Hippocampal formation (tissue), 2 donors: ENCODE data around the gene RAB40C.

Experiments used
- DNase-seq, 2 donors: peaks; one replicate each; lab custom pipeline; 2025; lab: John Stamatoyannopoulos, UW

The RAB40C gene

DNA sequence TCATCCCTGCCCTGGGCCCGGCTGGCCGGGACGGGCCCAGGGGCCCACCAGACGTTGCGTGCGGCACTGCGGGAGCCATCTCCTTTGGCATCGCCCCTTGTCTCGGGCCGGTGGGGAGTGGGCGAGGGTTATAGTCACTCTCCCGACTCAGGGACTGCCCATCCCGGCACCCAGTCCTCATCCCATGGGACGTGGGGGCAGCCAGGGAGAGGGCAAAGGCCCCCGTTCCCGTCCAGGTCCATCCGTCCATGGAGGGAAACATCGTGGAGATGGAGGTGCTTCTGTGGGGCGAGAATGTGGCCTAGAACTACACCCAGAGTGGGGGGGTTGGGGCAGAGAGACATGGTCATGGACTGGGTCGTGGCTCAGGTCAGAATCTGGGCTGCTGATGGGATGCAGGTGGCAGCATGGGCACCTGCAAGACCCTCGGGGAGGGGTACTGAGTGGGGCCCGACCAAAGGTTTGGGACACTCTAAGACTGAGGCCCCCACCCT lies 56.9 kb downstream of the RAB40C start:
- DNase-seq, result no peak

DNA sequence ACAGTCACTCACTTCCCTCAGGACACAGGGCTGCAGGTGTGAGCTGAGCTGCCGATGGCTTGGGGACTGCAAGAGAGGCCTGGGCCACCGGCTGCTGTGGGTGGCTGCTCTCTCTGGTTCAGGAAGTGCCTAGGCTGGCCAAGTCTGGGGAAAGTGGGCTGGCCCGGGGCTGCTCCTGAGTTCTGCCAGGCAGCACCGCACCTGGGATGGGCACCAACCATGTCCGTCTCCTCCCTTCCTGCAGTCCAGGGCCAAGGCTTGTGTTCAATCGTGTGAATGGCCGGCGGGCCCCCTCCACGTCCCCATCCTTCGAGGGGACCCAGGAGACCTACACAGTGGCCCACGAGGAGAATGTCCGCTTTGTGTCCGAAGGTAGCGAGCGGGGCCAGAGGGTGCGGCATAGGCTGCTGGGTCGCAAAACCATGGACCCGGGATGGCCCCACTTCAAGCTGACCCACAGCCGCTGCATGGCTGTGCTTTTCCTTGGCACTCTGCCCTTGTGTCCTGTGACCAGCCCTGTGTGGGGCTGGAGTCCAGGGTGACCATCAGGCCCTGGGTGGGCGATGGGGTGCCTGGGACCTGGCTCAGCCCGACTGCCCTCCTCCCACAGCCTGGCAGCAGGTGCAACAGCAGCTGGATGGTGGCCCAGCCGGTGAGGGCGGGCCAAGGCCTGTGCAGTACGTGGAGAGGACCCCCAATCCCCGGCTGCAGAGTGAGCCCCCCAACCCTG lies 57.5 kb downstream of the RAB40C start:
- DNase-seq, result peak in 1 of 2 donors; percentile 14

DNA sequence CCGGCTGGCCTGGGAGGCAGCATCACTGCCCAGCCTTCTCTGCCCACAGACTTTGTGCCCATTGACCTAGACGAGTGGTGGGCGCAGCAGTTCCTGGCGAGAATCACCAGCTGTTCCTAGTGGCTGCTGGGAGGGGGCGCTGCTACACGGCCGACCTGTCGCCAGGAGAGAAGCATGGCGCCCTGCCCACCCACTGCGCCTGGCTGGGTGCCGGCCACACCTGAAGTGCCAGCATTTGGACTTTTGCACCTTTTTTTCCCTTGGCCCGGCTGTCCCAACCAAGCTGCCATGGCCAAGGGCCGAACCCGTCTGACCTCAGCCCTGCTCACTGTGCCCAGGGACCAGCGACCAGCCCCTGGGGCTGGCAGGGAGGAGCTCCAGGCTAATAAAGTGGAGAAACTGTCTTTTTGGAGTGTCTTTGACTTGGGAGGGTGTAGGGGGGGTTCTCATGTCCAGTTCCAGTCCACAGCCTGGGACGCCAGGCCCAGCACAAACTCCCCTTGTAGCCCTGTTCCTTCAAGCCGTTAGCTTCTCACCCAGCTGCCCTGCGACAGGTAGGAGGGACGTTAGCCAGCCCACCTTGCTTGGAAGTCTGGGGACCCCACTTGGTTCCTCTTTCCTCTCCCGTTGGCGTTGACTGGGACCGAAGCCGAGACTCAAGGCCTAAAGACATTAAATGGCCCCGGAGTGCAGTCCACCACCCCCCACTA lies 58.4 kb downstream of the RAB40C start:
- peak in 1 of 2 donors; percentile 12 for DNase-seq

DNA sequence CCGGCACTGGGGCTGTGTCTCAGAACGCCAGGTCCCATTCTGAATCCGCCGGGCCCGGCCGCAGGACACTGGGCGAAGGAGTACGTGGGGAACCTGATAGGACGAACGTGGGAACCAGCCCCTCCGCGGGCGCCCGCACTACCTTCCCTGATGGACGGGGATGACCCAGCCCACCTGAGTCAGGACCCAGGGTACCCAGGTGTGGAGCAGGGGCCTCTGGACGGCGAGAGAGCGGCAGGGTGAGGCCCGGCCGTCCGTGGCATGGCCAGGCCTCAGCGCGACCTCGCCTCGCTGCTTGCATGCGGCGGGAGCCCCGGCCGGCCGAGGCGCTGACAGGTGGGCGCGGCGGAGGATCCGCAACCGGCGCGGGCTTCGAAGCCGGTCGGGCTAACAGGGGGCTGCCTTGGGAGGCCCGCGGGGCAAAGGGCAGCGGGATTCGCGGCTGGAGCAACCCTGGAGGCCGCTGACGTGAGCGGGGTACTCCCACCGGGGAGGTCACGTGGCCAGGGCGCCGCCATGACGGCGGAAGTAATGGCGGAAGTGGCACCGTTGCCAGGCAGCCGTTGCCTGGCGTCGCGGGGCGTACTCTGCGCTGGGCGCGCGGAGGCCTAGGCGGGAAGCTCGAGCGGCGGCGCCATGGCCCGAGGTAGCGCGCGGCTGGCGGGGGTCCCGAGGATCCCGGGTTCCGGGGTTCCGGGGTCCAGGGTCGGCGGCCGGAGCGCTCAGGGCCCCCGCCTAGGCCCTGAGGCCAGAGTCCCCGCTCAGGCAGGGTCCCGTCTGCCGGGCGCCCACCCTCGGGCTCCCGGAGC lies 59.1 kb downstream of the RAB40C start, which contains the start of gene WDR90:
WDR90 (plus strand) TSS at position 585 of the 809 bp plus-strand sequence; CDS start at position 637, 52 bp downstream.
- DNase-seq, result peak; percentile 80 to 91

DNA sequence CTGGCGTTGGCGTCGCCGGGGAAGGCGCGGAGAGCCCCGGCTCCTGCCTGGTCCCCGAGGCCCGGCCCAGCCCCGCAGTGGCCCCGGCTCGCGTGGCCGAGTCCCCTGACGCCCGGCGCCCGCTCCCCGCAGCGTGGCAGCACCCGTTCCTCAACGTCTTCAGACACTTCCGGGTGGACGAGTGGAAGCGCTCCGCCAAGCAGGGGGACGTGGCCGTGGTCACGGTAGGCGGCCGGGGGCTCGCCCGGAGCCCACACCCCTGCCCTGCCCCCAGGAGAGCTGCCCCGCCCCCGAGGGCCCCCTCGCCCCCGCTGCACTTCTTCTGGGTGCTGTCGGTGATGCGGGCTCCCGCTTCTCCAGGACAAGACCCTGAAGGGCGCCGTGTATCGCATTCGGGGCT lies 59.8 kb downstream of the RAB40C start:
- DNase-seq, result no peak

DNA sequence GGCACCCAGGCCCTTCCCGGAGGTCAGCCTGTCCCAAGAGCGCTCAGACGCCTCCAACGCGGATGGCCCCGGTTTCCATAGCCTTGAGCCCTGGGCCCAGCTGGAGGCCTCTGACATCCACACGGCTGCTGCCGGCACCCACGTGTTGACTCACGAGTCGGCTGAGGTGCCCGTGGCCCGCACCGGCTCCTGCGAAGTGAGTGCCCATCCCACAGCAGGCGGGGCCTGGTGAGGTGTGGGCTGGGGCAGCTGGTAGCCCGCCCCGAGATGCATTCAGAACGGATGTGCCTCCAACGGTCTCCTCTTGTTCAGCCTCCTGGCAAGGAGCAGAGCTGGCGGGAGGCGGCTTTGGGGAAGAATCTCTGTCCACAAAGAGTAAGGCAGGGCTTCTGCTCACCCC lies 62.0 kb downstream of the RAB40C start:
- no peak for DNase-seq

DNA sequence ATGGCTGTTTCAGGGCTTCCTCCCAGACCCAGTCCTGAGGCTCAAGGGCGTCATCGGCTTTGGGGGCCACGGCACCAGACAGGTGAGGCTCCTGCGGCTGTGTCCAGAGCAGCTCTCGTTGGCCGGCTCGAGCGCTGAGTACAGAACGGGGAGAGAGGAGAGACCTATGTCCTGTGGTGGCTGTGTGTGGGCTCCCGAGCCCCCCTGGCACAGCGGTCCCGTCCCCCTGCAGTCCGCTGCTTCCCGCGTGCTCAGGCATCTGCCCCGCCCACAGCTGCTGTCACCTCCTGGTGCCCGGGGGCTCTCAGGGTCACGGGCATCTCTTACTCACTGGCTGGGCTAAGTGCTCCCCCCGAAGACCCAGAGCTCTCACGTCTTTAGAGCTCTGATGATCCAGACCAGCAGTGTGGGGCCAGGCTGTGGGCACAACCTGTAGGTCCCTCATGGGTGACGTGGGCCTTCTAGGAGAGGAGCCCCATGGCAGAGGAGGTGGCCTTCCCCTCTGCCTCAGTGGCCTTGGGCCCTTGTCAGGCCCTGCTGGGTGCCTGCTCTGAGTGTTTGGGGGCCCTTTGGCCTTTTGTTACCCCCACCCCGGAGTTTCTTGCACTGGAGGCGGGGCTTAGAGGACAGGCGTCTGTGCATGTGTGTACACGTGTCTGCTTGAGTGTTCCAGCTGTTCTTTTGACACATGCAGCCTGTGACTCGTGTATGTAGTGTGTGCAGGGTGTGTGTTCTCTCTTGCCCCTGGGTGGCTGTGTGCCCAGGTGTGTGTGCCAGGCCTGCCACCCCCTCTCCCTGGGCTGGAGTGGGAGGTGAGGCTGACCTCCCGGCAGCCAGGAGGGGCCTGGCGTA lies 62.8 kb downstream of the RAB40C start:
- no peak for DNase-seq

DNA sequence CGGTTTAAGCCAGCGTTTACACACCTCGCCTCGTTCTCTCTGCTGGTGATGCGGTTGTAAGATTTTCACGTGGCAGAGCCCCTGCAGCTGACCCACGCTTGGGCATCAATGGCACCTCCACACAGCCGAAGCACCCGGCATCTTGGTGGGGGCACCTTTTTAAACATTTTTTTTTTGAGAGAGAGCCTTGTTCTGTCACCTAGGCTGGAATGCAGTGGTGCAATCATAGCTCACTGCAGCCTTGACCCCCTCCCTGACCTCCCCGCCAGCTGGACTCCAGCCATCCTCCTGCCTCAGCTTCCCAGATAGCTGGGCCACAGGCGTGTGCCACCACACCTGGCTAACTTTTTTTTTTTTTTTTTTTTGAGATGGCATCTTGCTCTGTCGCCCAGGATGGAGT lies 64.2 kb downstream of the RAB40C start:
- DNase-seq, result no peak

DNA sequence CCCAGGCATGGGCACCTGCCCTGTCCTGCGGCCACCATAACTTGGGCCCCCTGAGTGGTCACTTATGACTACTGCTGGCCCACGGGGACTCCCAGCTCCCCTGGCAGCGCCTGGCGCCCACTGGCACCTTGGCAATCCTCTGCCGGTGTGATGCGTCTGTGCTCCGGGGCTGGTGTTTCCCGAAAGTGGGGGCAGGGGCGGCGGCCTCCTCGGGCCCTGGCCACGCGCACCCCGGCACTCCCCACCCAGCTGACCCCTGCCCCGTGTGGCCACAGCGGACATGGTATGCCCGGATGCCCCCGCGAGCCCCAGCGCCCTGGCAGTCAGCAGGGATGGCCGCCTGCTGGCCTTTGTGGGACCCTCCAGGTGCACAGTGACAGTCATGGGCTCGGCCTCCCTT lies 67.6 kb downstream of the RAB40C start:
- DNase-seq, result no peak

DNA sequence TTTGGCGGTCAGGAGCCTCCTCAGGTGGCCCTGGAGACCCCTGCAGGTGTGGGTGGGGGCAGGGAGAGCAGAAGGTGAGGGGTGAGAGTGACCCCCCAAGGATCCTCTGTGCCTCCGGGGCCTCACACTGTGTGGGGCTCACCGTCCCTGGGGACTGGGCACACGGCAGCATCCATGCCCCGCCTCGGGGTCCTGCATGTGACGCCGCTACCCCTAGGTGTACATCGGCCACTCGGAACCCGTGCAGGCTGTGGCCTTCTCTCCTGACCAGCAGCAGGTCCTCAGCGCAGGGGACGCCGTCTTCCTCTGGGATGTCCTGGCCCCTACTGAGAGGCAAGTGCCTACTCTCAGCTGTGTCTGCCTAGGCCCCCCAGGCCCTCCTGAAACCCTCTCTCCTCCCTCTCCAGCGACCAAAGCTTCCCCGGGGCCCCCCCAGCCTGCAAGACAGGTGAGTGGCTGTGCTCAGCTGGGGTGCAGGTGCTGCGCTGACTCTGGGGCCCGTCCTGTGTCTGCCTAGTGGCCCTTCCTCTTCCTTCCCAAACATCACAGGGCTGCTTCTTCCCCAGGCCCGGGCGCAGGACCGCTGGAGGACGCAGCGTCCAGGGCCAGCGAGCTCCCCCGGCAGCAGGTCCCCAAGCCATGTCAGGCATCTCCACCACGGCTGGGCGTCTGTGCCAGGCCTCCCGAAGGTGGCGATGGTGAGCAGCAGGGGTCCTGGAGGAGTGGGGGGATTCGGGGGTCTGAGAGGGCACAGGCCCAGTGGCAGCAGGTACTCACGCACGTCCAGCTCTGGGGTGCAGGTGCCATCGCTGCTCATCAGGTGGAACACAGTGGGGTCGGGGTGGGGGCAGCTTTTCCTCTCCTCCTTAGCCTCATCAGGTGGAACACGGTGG lies 69.1 kb downstream of the RAB40C start:
- DNase-seq, result no peak

DNA sequence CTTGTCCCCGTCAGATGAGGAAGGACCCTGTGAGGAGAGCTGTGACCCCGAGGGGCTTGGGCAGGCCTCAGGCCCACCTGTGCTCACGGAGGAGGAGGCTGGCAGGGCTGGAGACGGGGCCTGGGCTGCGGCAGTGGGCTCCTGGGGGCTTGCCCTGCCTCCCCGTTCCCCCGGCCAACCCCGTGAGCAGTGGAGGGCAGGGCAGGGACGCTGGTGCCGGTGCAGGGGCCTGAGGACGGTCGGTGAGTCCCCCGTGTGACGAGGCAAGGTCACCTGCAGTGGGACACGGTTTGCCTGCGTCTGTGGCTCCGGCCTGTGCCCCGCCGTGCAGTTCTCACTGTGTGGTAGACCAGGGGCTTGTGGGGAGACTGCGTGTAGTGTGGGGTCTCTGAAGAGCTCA lies 69.8 kb downstream of the RAB40C start:
- DNase-seq, result no peak

DNA sequence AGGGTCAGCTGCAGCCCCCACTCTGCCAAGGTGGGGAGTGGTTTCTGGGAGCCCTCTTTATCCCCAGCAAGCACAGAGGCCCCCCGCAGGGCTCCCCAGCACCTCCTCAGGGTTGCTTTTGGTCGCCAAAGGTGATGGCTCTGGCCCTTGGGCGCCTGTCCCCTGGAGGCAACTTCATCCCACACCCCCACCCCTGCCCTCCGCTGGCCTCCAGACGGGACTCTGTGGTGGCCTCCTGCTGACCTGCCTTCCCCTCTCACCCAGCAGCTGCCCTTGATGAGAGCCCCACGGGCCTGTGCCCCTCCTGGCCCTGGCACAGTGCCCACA lies 70.2 kb downstream of the RAB40C start:
- no peak for DNase-seq

DNA sequence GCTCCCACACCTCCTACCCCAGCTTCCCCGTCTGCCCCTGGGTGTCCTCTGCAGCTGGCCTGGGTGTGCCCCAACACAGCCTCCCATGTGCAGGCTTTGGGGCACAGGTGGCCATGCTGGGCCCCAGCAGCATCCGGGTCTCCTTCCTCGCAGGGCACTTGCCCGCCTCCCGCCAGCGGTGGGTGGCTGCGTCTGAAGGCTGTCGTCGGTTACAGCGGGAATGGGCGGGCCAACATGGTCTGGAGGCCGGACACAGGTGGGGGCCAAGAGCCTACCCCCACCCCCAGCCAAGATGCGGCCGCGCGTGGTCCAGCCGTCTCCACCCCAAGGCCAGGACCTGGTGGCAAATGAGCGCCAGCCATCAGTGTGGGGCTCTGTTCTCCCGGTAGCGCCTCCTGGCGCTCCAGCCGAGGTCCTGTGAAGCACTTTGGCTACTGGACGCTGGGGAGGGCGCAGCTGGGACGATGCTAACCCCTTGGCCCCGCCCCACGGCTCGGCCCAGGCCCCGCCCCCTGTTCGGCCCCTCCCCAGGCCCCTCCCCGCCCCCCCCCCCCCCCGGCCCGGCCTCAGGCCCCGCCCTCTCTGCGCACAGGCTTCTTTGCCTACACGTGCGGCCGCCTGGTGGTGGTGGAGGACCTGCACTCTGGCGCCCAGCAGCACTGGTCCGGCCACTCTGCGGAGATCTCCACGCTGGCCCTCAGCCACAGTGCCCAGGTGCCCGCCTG lies 70.8 kb downstream of the RAB40C start:
- DNase-seq, result peak; percentile 84 to 88

DNA sequence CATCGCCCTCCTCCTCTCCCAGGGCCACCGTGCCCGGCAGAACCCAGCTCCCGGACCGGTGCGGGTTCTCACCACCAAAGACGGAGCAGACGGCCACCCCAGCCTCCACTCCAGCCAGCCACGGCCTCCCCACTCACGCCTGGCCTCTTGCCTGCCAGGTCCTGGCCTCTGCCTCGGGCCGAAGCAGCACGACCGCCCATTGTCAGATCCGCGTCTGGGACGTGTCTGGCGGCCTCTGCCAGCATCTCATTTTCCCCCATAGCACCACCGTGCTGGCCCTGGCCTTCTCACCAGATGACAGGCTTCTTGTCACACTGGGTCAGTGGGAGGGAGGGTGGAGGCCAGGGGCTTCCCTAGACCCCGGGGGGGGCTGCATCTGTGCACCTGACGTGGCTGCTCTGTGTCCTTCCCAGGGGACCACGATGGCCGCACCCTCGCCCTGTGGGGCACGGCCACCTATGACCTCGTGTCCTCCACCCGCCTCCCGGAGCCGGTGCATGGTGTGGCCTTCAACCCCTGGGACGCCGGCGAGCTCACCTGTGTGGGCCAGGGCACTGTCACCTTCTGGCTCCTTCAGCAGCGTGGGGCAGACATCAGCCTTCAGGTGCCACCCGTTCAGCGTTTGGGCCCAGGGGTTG lies 71.4 kb downstream of the RAB40C start:
- no peak for DNase-seq

DNA sequence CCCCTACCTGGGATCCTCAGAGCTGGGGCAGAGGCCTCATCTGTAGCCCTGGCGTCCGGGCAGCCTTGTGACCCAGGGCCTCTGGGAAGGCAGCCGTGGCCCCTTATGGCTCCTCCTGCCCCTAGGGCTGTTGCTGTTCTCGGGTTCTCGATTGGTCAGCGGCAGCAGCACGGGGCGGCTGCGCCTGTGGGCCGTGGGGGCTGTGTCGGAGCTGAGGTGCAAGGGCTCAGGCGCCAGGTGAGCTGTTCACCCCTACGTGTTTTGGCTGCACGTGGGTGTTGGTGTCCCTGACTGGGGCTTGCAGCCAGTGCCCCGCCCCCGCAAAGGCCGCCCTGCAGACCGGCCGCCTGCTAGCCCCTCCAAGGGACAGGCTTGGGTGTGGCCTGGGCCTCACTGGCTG lies 72.2 kb downstream of the RAB40C start:
- no peak for DNase-seq

DNA sequence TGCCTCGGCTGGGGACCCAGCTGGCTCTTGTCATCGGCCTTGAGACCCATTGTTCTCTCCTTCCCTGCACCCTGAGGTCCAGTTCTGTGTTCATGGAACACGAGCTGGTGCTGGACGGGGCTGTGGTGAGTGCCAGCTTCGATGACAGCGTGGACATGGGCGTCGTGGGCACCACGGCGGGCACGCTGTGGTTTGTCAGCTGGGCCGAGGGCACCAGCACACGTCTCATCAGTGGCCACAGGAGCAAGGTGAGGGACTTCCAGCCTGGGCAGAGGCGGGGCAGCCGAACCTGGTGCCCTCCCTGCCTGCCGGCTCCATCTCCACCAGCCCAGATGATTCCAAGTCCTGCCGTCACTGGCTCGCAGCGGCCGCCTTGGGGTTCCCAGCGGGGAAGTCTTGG lies 72.7 kb downstream of the RAB40C start:
- DNase-seq, result no peak

DNA sequence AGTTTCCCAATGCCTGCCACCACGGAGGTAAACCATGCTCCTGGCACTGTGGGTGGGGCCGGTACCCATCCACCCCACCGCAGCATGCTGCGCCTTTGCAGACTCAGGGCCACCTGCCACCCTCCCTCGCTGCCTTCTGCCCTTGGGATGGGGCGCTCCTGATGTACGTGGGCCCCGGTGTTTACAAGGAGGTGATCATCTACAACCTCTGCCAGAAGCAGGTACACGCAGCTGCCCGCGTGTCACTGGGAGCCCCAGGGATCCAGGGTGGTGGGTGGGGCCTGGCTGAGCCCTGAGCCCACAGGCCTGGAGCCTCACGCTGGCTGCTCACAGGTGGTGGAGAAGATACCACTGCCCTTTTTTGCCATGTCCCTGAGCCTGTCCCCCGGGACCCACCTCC lies 76.7 kb downstream of the RAB40C start:
- DNase-seq, result no peak

DNA sequence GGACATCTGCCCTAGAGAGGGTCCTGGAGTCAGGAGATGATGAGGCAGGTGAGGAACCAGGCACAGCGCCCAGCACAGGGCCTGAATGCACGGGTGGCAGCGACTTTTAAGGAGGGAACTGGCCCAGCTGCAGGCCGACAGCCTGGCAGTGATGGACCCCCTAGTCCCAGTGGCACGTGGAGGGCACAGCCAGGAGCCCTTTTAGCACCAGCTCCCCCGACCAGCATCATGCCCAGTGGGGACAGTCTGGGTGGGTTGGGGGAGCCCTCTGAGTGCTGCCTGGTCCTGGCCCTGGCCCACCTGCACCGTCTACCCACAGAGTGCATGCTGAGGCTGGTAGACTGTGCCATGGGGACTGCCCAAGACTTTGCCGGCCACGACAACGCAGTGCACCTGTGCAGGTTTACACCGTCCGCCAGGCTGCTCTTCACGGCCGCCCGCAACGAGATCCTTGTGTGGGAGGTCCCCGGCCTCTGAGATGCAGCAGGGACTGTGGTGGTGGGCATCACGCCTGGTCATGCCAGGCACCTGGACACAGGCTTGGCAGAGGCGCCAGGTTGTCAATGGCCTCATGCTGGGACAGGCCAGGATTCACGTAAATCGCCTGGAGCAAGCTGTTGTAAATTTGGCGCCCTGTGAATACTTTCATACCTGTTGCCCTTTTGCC lies 77.4 kb downstream of the RAB40C start:
- DNase-seq, result no peak
